H1 (cell line): ENCODE data around the gene SPATS2L. TPM values are rescaled to one million over a fixed set of nuclear protein-coding genes. Genes with fewer than 3 reads are reported as not detected.

Experiments
- CTCF ChIA-PET: fragments of 300-600 bp; sonication (Branson Sonifier 250); formaldehyde crosslinking; loops from one replicate; lab custom pipeline; 2021; ENCODE audit not compliant: partially characterized antibody; lab: Charles Lee
- POLR2A ChIA-PET: fragments of 300-600 bp; sonication (Branson Sonifier 250); formaldehyde crosslinking; loops from one replicate; lab custom pipeline; 2021; ENCODE audit warnings: inconsistent platforms; ENCODE audit not compliant: partially characterized antibody; lab: Charles Lee
- DNase-seq, 2 experiments: peaks; one replicate each; pipeline versions ENCODE4 v3.0.0 to v3.0.0-alpha.2; 2010 to 2022; ENCODE audit warnings: low spot score in 2 of 2, low read depth in 1 of 2, mixed read lengths in 1 of 2
- FAIRE-seq: peaks from 2 replicates; lab custom pipeline; 2011; peaks lifted over from hg19 to GRCh38; lab: Jason Lieb, UNC
- H2AFZ ChIP-seq: 2 replicates; pipeline ENCODE4 v1.8.1; 2012; ENCODE audit warnings: low read length, inconsistent platforms
- H2AK5ac ChIP-seq: 2 replicates; pipeline ENCODE4 v1.6.1; 2013; ENCODE audit warnings: low read depth, low read length
- H2BK120ac ChIP-seq: replicated peaks from 2 replicates; pipeline ENCODE3; 2013; ENCODE audit warnings: low read depth, low read length, inconsistent platforms
- H2BK12ac ChIP-seq: 2 replicates; pipeline ENCODE4 v1.6.1; 2013; ENCODE audit warnings: low read depth, low read length
- H2BK15ac ChIP-seq: 2 replicates; pipeline ENCODE4 v1.6.1; 2013; ENCODE audit warnings: low read length
- H2BK20ac ChIP-seq: 2 replicates; pipeline ENCODE4 v1.6.1; 2013; ENCODE audit warnings: low read length
- H2BK5ac ChIP-seq: 2 replicates; pipeline ENCODE4 v1.6.1; 2013; ENCODE audit warnings: low read depth, low read length
- H3K14ac ChIP-seq: 2 replicates; pipeline ENCODE4 v1.6.1; 2013; ENCODE audit warnings: inconsistent platforms; ENCODE audit not compliant: insufficient read length
- H3K18ac ChIP-seq: 2 replicates; pipeline ENCODE4 v1.6.1; 2013; ENCODE audit warnings: low read length; ENCODE audit errors: extremely low read depth
- H3K23ac ChIP-seq: 2 replicates; pipeline ENCODE4 v1.6.1; 2013; ENCODE audit warnings: inconsistent platforms; ENCODE audit not compliant: insufficient read length
- H3K23me2 ChIP-seq: 2 replicates; pipeline ENCODE4 v1.6.1; 2013; ENCODE audit warnings: low read depth, low read length
- H3K27ac ChIP-seq: 2 replicates; pipeline ENCODE4 v1.6.1; 2011; ENCODE audit warnings: low read depth, low read length, inconsistent platforms
- H3K27me3 ChIP-seq, 4 experiments: replicated peaks in 1 of 4; 1 replicate in 1 of 4; 2 replicates in 3 of 4; pipeline versions ENCODE4 v1.6.1 to v1.8.1; 2011 to 2013; ENCODE audit warnings: low read length in 3 of 4, mild to moderate bottlenecking in 3 of 4, inconsistent platforms in 2 of 4, mixed read lengths in 2 of 4, moderate library complexity in 1 of 4; ENCODE audit not compliant: control insufficient read depth in 3 of 4, insufficient read depth in 3 of 4; ENCODE audit errors: extremely low read depth in 1 of 4
- H3K36me3 ChIP-seq, 4 experiments: 2 replicates each; pipeline versions ENCODE4 v1.6.1 to v1.8.1; 2011 to 2013; ENCODE audit warnings: mild to moderate bottlenecking in 4 of 4, low read length in 3 of 4, moderate library complexity in 2 of 4, control low read depth in 1 of 4, inconsistent platforms in 1 of 4; ENCODE audit not compliant: insufficient read depth in 4 of 4, control insufficient read depth in 2 of 4
- H3K4ac ChIP-seq: replicated peaks from 2 replicates; pipeline ENCODE3; 2013; ENCODE audit warnings: low read length, low read depth, mixed read lengths, inconsistent platforms; ENCODE audit not compliant: insufficient read length
- H3K4me1 ChIP-seq, 4 experiments: replicated peaks in 1 of 4; 1 replicate in 1 of 4; 2 replicates in 3 of 4; pipeline versions ENCODE4 v1.6.1 to v1.8.1; 2011 to 2013; ENCODE audit warnings: low read length in 3 of 4, inconsistent platforms in 2 of 4, mixed read lengths in 1 of 4; ENCODE audit not compliant: insufficient read depth in 4 of 4, control insufficient read depth in 3 of 4
- H3K4me2 ChIP-seq, 2 experiments: 2 replicates each; pipeline versions ENCODE4 v1.6.1 to v1.8.1; 2011 to 2013; ENCODE audit warnings: low read depth in 2 of 2, low read length in 2 of 2, control low read depth in 1 of 2, inconsistent platforms in 1 of 2, mild to moderate bottlenecking in 1 of 2; ENCODE audit not compliant: insufficient read depth in 1 of 2
- H3K4me3 ChIP-seq, 4 experiments: fragments of 200-600, 300-600 bp in 1 of 4; sonication (generic), shearing (Covaris generic), sonication (Bioruptor Twin) in 1 of 4; 2 replicates each; pipeline versions ENCODE4 v1.5.1 to v1.8.1; 2011 to 2016; ENCODE audit warnings: low read length in 4 of 4, low read depth in 3 of 4, control low read depth in 2 of 4, inconsistent platforms in 2 of 4, mild to moderate bottlenecking in 2 of 4, mixed read lengths in 1 of 4, moderate library complexity in 1 of 4; ENCODE audit not compliant: insufficient read depth in 2 of 4; ENCODE audit errors: extremely low read depth in 1 of 4
- H3K56ac ChIP-seq: replicated peaks from 2 replicates; pipeline ENCODE3; 2013; ENCODE audit warnings: low read depth, mild to moderate bottlenecking, mixed read lengths, low read length, inconsistent platforms; ENCODE audit not compliant: insufficient read length
- H3K79me1 ChIP-seq: 2 replicates; pipeline ENCODE4 v1.6.1; 2013; ENCODE audit warnings: low read depth, low read length, control low read depth
- H3K79me2 ChIP-seq, 2 experiments: 2 replicates each; pipeline versions ENCODE4 v1.6.1 to v1.8.1; 2012 to 2013; ENCODE audit warnings: low read length in 2 of 2, mild to moderate bottlenecking in 2 of 2, inconsistent platforms in 1 of 2; ENCODE audit not compliant: insufficient read depth in 2 of 2, control insufficient read depth in 1 of 2
- H3K9ac ChIP-seq, 4 experiments: replicated peaks in 1 of 4; 1 replicate in 1 of 4; 2 replicates in 3 of 4; pipeline versions ENCODE4 v1.6.1 to v1.8.1; 2011 to 2013; ENCODE audit warnings: low read depth in 3 of 4, low read length in 3 of 4, control low read depth in 2 of 4, mild to moderate bottlenecking in 2 of 4, moderate library complexity in 2 of 4, inconsistent platforms in 1 of 4; ENCODE audit errors: extremely low read depth in 1 of 4
- H3K9me3 ChIP-seq, 2 experiments: 2 replicates each; pipeline versions ENCODE4 v1.6.1 to v1.8.1; 2012 to 2013; ENCODE audit warnings: mild to moderate bottlenecking in 2 of 2, moderate library complexity in 2 of 2, control low read depth in 1 of 2, inconsistent platforms in 1 of 2, low read depth in 1 of 2, low read length in 1 of 2, mixed read lengths in 1 of 2; ENCODE audit not compliant: insufficient read depth in 2 of 2
- H4K20me1 ChIP-seq, 2 experiments: replicated peaks in 1 of 2; 2 replicates each; pipeline versions ENCODE3 to v1.8.1; 2011 to 2013; ENCODE audit warnings: inconsistent platforms in 2 of 2, low read length in 2 of 2, mild to moderate bottlenecking in 1 of 2; ENCODE audit not compliant: insufficient read depth in 2 of 2, control insufficient read depth in 1 of 2
- H4K5ac ChIP-seq: 2 replicates; pipeline ENCODE4 v1.6.1; 2013; ENCODE audit warnings: low read length, low read depth, mixed read lengths, inconsistent platforms; ENCODE audit not compliant: insufficient read length
- H4K8ac ChIP-seq: 2 replicates; pipeline ENCODE4 v1.8.0; 2013; ENCODE audit warnings: mild to moderate bottlenecking, moderate library complexity, low read length, inconsistent platforms; ENCODE audit not compliant: insufficient read depth; ENCODE audit errors: extremely low read depth
- H4K91ac ChIP-seq: replicated peaks from 2 replicates; pipeline ENCODE3; 2013; ENCODE audit warnings: low read length, mixed read lengths, inconsistent platforms; ENCODE audit not compliant: insufficient read length
- EZH2 ChIP-seq: fragments of 200-600 bp; sonication (generic); IDR thresholded peaks from 2 replicates; pipeline ENCODE4 v1.7.1; 2012; ENCODE audit warnings: low read depth, mild to moderate bottlenecking, moderate library complexity, low read length, inconsistent platforms; ENCODE audit not compliant: severe bottlenecking
- SIN3A ChIP-seq, 2 experiments: IDR thresholded peaks in 1 of 2; conservative IDR thresholded peaks in 1 of 2; 2 replicates each; pipeline ENCODE4 v1.6.1; 2011 to 2012; ENCODE audit warnings: low read length in 2 of 2, improper control_type of control experiment in 1 of 2, low read depth in 1 of 2, mild to moderate bottlenecking in 1 of 2
- WGBS, 2 experiments: shearing (Covaris generic) in 1 of 2; methylation state at CpG; one replicate each; pipeline versions ENCODE4 v1.1.6 to v1.1.7; 2013 to 2015; ENCODE audit warnings: low lambda C conversion rate in 2 of 2, mixed read lengths in 2 of 2, inconsistent platforms in 1 of 2, low coverage in 1 of 2, missing lambda C conversion rate in 1 of 2; ENCODE audit not compliant: insufficient replicate concordance in 2 of 2, insufficient coverage in 1 of 2, insufficient read length in 1 of 2; ENCODE audit errors: extremely low coverage in 1 of 2, missing lambda C conversion rate in 1 of 2; 5-methylcytosine and 5-hydroxymethylcytosine counted together
- polyA plus RNA-seq, 7 experiments: library from polyadenylated mRNA; depleted of rRNA in 3 of 7; stranded (reverse) in 5 of 7; unstranded in 2 of 7; fragments of >200 nt in 5 of 7; fragments of 200-250 nt in 2 of 7; gene quantifications; 1 replicate in 5 of 7; 2 replicates in 1 of 7; 4 replicates in 1 of 7; pipeline versions ENCODE4 v1.2.1 to v1.2.3, GENCODE V29; 2011 to 2013; ENCODE audit warnings: missing spikeins in 2 of 7, mixed read lengths in 2 of 7
- total RNA-seq: library from RNA; stranded (reverse); fragmentation: NEBNext Ultra II Directional; extraction: Animal tissue kit (Norgen Biotek cat#: 25700); gene quantifications from 2 replicates; pipeline ENCODE4 v1.2.1, GENCODE V29; 2021

Gene SPATS2L
- total and polyA plus RNA-seq, 2 of the 8 experiments (the other 6 are each of a cell fraction or from before 2014, with no cell fraction given) = 67.3 to 189 TPM

DNA sequence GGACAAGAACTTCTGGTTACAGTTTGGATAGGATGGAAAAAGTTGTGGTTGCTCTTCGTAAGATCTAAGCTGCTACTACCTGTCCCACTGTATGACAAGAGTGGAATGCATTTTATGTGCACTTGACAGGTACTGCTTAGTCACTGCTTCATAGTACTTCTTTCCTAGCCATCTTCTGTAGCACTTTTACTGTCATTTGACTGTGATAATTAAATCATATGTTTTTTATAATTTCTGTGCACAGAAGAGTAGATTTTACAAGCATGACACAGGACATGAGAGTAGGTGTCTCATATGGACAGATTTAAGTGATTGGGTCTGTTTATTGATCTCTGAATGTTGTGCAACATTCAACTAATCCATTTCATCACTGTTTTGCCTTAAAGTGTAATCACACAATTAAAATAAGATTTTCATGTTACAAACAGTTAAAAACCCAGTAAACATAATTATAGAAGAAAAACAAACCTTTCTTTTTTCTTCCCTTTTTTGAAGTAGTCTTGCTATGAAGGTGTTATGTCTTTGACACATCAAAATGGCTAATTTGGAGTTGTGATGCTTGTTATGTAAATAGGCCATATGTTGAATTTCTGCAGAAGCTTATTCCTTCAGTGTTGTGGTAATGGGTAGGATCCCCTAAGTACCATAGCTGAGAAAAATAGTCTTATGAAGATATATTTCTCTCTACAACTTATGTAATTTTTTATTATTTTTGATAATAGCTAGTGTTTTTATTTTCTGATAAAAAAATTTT lies 3.0 kb downstream of the SPATS2L start:
- no peak overlapping the region for H2BK12ac ChIP-seq
- peaks cover 11% of the 10 kb centered on the region for H3K79me1 ChIP-seq
- no peak overlapping the region for H2BK120ac ChIP-seq
- H2BK5ac ChIP-seq = no peak overlapping the region; the same call in 1 of the 2 replicates
- DNase-seq (no peak), FAIRE-seq (no peak)
- no peak overlapping the region for H4K91ac ChIP-seq
- no peak overlapping the region for H4K8ac ChIP-seq
- 65% methylated on average over 1 of the region's 1 CpG; no CpG with 5 or more reads in 1 of the 2 experiments for WGBS, 2 experiments
- H3K14ac ChIP-seq = no peak overlapping the region
- H3K4me3 ChIP-seq = peak overlapping the region; percentile 75 to 87 (median 80); a peak in 5 of 8 replicates
- 0 out of 2 replicates have a peak overlapping the region, but pooled peaks have one; percentile 0 for H2AK5ac ChIP-seq
- H3K36me3 ChIP-seq = no peaks in the 10 kb centered on the region; a peak in 1 of 8 replicates
- H3K56ac ChIP-seq = no peak overlapping the region
- no peak overlapping the region for H3K18ac ChIP-seq
- peaks cover 13 to 32% (median 25%) of the 10 kb centered on the region in 4 experiments; a peak in 6 of 7 replicates for H3K4me1 ChIP-seq
- H3K9me3 ChIP-seq = no peaks in the 10 kb centered on the region
- H3K23ac ChIP-seq = no peak overlapping the region
- CTCF ChIA-PET = interaction anchor here (0.5 to 0.8 kb wide), 5 partner anchors 15 to 204 kb away, joined by 3 to 4 read pairs (median 3); no protein-coding TSS in a partner anchor
- no peak overlapping the region for H2BK20ac ChIP-seq
- no peak overlapping the region; a peak in 1 of 7 replicates for H3K9ac ChIP-seq
- POLR2A ChIA-PET = interaction anchor here (0.6 to 1.6 kb wide), 5 partner anchors 12 to 108 kb away, joined by 3 to 5 read pairs (median 3); no protein-coding TSS in a partner anchor
- TF ChIP-seq SIN3A (conservative IDR thresholded peaks at IDR 0.05 in 1 of 2, IDR thresholded peaks at IDR 0.05 in 1 of 2; ENCODE audit: low read depth in 1 of 2, low read length in 2 of 2) (0 out of 4 replicates have a peak, but pooled peaks of 1 of the 2 experiments have one; percentile 50), EZH2 (no peak)
- H3K4me2 ChIP-seq = peak overlapping the region; percentile 74 to 95
- H2AFZ ChIP-seq = no peak overlapping the region
- peaks cover 56 to 93% of the 10 kb centered on the region in 2 experiments for H3K79me2 ChIP-seq
- H4K20me1 ChIP-seq = peaks cover 0 to 2% of the 10 kb centered on the region in 2 experiments
- H3K27me3 ChIP-seq = no peaks in the 10 kb centered on the region
- H3K4ac ChIP-seq = no peak overlapping the region
- H2BK15ac ChIP-seq = no peak overlapping the region
- peaks cover 9% of the 10 kb centered on the region for H3K23me2 ChIP-seq
- H3K27ac ChIP-seq = no peak overlapping the region
- peak overlapping the region; percentile 2 for H4K5ac ChIP-seq
